Epithelial cell of proximal tubule (primary cell): Measurements from ENCODE around the gene ORMDL2. TPM values are rescaled to one million over a fixed set of nuclear protein-coding genes. Genes with fewer than 3 reads are reported as not detected.

Source experiments
- DNase-seq: peaks from one replicate; pipeline ENCODE4 v3.0.0-alpha.2; 2011; ENCODE audit warnings: low read depth
- H3K4me3 ChIP-seq: 2 replicates; pipeline ENCODE4 v1.5.1; 2011; ENCODE audit warnings: low read depth, mild to moderate bottlenecking, low read length
- total RNA-seq: library from RNA; depleted of rRNA; stranded (reverse); fragments of >200 nt; gene quantifications from 2 replicates; pipeline ENCODE4 v1.2.3, GENCODE V29; 2015
- TF ChIP-seq, protein P1 (sequence below): conservative IDR thresholded peaks from 2 replicates; pipeline ENCODE4 v1.5.1; 2012; ENCODE audit warnings: low read depth, mild to moderate bottlenecking, low read length

The ORMDL2 gene
- total RNA-seq, 1 donor from 2014 or later: 40.5 TPM

DNA sequence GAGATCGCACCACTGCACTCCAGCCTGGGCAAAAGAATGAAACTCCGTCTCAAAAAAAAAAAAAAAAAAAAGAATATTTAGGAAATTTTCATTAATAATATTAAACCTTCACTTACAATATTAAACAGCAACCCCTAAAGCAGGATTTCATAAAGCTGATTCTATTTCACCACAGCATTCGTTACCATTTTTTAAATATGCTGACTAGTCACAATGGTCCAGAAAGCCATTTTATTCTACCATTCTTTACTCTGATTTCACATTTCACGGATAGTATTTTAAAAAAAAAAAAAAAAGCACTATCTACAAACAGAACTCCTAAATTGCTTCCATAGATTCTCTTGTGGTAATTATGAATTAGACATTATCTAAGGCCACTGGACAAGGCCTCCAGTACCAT, 27.9 kb upstream of the ORMDL2 start:
- H3K4me3 ChIP-seq: no peak overlapping the region
- TF ChIP-seq, protein P1, sequence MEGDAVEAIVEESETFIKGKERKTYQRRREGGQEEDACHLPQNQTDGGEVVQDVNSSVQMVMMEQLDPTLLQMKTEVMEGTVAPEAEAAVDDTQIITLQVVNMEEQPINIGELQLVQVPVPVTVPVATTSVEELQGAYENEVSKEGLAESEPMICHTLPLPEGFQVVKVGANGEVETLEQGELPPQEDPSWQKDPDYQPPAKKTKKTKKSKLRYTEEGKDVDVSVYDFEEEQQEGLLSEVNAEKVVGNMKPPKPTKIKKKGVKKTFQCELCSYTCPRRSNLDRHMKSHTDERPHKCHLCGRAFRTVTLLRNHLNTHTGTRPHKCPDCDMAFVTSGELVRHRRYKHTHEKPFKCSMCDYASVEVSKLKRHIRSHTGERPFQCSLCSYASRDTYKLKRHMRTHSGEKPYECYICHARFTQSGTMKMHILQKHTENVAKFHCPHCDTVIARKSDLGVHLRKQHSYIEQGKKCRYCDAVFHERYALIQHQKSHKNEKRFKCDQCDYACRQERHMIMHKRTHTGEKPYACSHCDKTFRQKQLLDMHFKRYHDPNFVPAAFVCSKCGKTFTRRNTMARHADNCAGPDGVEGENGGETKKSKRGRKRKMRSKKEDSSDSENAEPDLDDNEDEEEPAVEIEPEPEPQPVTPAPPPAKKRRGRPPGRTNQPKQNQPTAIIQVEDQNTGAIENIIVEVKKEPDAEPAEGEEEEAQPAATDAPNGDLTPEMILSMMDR: no peak
- DNase-seq: no peak

DNA sequence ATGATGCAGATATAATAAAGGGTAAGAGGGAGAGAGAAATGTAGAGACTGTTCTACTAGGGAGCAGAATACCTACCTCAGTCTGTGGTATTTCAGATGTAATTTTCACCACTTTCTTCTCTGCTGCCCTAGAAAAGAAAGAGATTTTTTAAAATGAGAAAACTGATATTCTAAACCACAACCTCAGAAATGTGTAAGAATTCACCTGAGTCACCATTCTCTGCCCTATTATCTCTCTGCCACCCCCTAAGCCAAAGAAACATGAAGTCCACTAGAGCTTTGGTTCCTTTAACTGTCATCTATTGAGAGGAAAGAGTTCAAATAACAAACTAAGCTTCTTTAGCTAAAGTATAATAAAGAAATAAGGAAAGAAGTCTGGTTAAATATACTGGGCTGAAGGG, 21.9 kb upstream of the ORMDL2 start:
- TF ChIP-seq, protein P1: no peak
- no peak for DNase-seq
- no peak overlapping the region for H3K4me3 ChIP-seq

DNA sequence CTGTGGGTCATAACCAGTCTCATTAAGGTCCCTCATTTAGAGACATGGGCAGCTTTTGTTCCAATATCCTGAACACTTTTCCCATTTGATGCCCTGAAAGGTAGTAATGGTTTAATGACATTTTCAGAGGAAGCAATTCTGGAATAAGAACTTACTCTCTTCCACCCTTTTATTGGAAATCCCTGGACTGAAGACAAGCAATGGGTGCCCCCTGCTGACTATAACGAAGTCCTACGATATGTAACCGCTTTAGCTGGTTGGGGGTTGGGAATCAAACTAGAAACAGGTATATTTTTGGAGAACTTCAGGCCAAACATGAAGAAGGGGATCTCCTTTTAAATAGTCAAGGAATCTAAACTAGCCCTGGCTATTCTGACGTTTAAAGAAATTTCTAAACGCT, 20.8 kb upstream of the ORMDL2 start:
- DNase-seq: no peak
- TF ChIP-seq, protein P1: peak; percentile 61
- no peak overlapping the region for H3K4me3 ChIP-seq

- no peak overlapping the region for H3K4me3 ChIP-seq
- DNase-seq: no peak
- TF ChIP-seq, protein P1: no peak
Observed at GRCh38 chr12:55797550-55797949, 20.3 kb upstream of the ORMDL2 start.

DNA sequence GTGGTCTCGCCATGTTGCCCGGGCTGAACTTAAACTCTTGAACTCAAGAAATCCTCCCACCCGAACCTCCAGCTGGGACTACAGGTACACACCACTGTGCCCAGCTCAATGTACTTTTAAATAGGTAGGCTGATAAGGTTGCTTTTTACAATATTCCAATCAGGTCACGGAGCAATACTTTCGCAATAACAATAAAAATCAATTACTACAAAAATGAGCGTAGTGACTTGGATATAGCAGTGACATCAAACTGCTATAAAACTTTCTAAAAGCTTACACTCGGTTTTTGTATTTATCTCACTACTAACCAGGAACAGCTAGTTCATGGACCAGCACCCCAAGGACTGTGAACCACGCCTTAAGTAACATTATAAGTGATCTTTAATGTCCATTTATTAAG, 10.9 kb upstream of the ORMDL2 start:
- TF ChIP-seq, protein P1: no peak
- no peak overlapping the region for H3K4me3 ChIP-seq
- no peak for DNase-seq

DNA sequence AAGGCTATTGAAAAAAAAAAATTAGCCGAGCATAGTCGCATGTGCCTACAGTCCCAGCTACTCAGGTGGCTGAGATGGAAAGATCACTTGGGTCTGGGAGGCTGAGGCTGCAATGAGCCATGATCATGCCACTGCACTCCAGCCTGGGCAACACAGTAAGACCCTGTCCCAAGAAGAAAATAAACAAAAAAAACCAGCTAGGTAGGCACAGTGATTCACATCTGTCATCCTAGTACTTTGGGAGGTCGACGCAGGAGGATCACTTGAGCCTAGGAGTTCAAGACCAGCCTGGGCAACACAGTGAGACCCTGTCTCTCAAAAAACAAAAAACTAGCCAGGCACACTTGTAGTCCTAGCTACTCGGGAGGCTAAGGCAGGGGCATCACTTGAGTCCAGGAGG, 8.6 kb upstream of the ORMDL2 start:
- TF ChIP-seq, protein P1: no peak
- no peak for DNase-seq
- H3K4me3 ChIP-seq: no peak overlapping the region

DNA sequence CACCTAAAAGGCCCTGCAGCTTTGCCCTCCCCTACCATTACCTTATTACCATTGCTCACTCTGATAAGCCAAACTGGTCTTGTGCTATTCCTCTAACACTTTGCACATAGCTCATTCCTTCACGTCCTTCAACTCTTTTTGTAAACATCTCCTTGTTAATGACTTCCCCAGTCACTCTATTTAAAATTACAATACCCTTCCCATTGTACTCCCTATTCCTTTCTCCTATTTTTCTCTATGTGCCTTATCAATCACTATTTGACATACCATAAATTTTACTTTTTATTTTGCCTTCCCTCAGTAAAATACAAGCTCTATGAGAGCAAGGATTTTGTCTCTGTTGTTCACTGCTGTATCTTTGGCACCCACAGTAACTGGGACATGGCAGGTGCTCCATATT, 5.8 kb upstream of the ORMDL2 start:
- no peak for DNase-seq
- TF ChIP-seq, protein P1: no peak

More for the DNA sequence above, 5.8 kb upstream of the ORMDL2 start:
- H3K4me3 ChIP-seq: no peak overlapping the region
